HFFc6 (cell line): ENCODE data around the gene SLC18A3. TPM values are rescaled to one million over a fixed set of nuclear protein-coding genes. Genes with fewer than 3 reads are reported as not detected.
A peak's percentile ranks its signal among the peaks of the same experiment; 100 is the strongest.

Source experiments
- DNase-seq: peaks from one replicate; pipeline ENCODE4 v3.0.0-alpha.2; 2018
- H3K27ac Mint-ChIP-seq: 2 replicates; pipeline ENCODE4 v1.8.0; 2020; ENCODE audit warnings: mild to moderate bottlenecking, mixed read lengths
- H3K27me3 Mint-ChIP-seq: 2 replicates; pipeline ENCODE4 v1.8.0; 2021; ENCODE audit warnings: mild to moderate bottlenecking, moderate library complexity, mixed read lengths; ENCODE audit not compliant: insufficient read depth
- H3K36me3 Mint-ChIP-seq: 2 replicates; pipeline ENCODE4 v1.8.0; 2021; ENCODE audit warnings: low read depth, mixed read lengths
- H3K4me1 Mint-ChIP-seq: 2 replicates; pipeline ENCODE4 v1.8.0; 2020; ENCODE audit warnings: low read depth, mixed read lengths
- H3K4me3 Mint-ChIP-seq: 2 replicates; pipeline ENCODE4 v1.8.0; 2020; ENCODE audit warnings: mild to moderate bottlenecking, moderate library complexity, mixed read lengths
- H3K9me3 Mint-ChIP-seq: 2 replicates; pipeline ENCODE4 v1.8.0; 2020; ENCODE audit warnings: mild to moderate bottlenecking, mixed read lengths
- CTCF ChIP-seq: fragments of 200-600 bp; sonication (generic); IDR thresholded peaks from 2 replicates; pipeline ENCODE4 v1.5.0; 2021; ENCODE audit warnings: antibody characterized with exemption, mild to moderate bottlenecking
- total RNA-seq, 6 experiments: library from RNA; stranded (reverse); fragmentation: NEBNext Ultra II Directional; extraction: Animal tissue kit (Norgen Biotek cat#: 25700); gene quantifications; 2 replicates in 1 of 6; 3 replicates in 5 of 6; pipeline ENCODE4 v1.2.3, GENCODE V29; 2021

SLC18A3 gene
- total RNA-seq, 6 experiments from 2014 or later: not detected

- H3K4me1 Mint-ChIP-seq: peaks cover 62% of the 10 kb centered on the region
- no peak for DNase-seq
- H3K27ac Mint-ChIP-seq: no peak overlapping the region
- peaks cover 8% of the 10 kb centered on the region; the same call in 1 of the 2 replicates for H3K36me3 Mint-ChIP-seq
- no peak for TF ChIP-seq CTCF
- peaks cover 4% of the 10 kb centered on the region; the same call in 1 of the 2 replicates for H3K9me3 Mint-ChIP-seq
- H3K4me3 Mint-ChIP-seq: no peak overlapping the region
- H3K27me3 Mint-ChIP-seq: no peaks in the 10 kb centered on the region
Observed at GRCh38 chr10:49577182-49577925, 32.8 kb upstream of the SLC18A3 start.

- no peak overlapping the region for H3K27ac Mint-ChIP-seq
- H3K27me3 Mint-ChIP-seq: no peaks in the 10 kb centered on the region
- no peak overlapping the region for H3K4me3 Mint-ChIP-seq
- peaks cover 4% of the 10 kb centered on the region; the same call in 1 of the 2 replicates for H3K9me3 Mint-ChIP-seq
- H3K36me3 Mint-ChIP-seq: peaks cover 8% of the 10 kb centered on the region; the same call in 1 of the 2 replicates
- no peak for DNase-seq
- TF ChIP-seq CTCF: no peak
- H3K4me1 Mint-ChIP-seq: peaks cover 63% of the 10 kb centered on the region
Observed at GRCh38 chr10:49578392-49578791, 31.7 kb upstream of the SLC18A3 start.

- Mint-ChIP-seq H3K27ac (peak overlapping the region; percentile 50; the same call in 1 of the 2 replicates), H3K4me3 (peak overlapping the region; percentile 14; the same call in 1 of the 2 replicates), H3K27me3 (no peaks in the 10 kb centered on the region), H3K9me3 (peaks cover 4% of the 10 kb centered on the region; the same call in 1 of the 2 replicates), H3K36me3 (peaks cover 4% of the 10 kb centered on the region; the same call in 1 of the 2 replicates), H3K4me1 (peaks cover 65% of the 10 kb centered on the region)
- TF ChIP-seq CTCF: no peak
- peak; percentile 47 for DNase-seq
Observed at GRCh38 chr10:49579621-49580020, 30.5 kb upstream of the SLC18A3 start.

- Mint-ChIP-seq H3K4me1 (peaks cover 52% of the 10 kb centered on the region), H3K4me3 (no peak overlapping the region), H3K9me3 (no peaks in the 10 kb centered on the region; the same call in 1 of the 2 replicates), H3K27me3 (no peaks in the 10 kb centered on the region), H3K36me3 (no peaks in the 10 kb centered on the region; the same call in 1 of the 2 replicates), H3K27ac (no peak overlapping the region)
- DNase-seq: peak; percentile 35
- TF ChIP-seq CTCF: no peak
Observed at GRCh38 chr10:49585387-49585786, 24.7 kb upstream of the SLC18A3 start.

GRCh38 chr10:49587981-49588380 lies 22.1 kb upstream of the SLC18A3 start:
- Mint-ChIP-seq H3K36me3 (no peaks in the 10 kb centered on the region), H3K27me3 (peaks cover 3% of the 10 kb centered on the region; the same call in 1 of the 2 replicates), H3K4me1 (peaks cover 33% of the 10 kb centered on the region), H3K9me3 (no peaks in the 10 kb centered on the region), H3K4me3 (no peak overlapping the region), H3K27ac (no peak overlapping the region)
- TF ChIP-seq CTCF: no peak
- DNase-seq: no peak
